Parathyroid adenoma (tissue), 2 donors: ENCODE results near the gene ANKRD9.

Experiments used
- H2AFZ ChIP-seq: fragments of 300-600 bp; sonication (generic); one replicate; pipeline ENCODE4 v1.7.0; 2017; ENCODE audit warnings: antibody characterized with exemption, mild to moderate bottlenecking
- H3K27ac ChIP-seq: fragments of 300-600 bp; sonication (generic); one replicate; pipeline ENCODE4 v1.7.0; 2017
- H3K27me3 ChIP-seq: fragments of 300-600 bp; sonication (generic); one replicate; pipeline ENCODE4 v1.7.0; 2017; ENCODE audit warnings: low read length; ENCODE audit not compliant: control insufficient read depth, insufficient read depth
- H3K36me3 ChIP-seq: fragments of 300-600 bp; sonication (generic); one replicate; pipeline ENCODE4 v1.7.0; 2017; ENCODE audit warnings: low read length; ENCODE audit not compliant: control insufficient read depth, insufficient read depth
- H3K4me1 ChIP-seq: fragments of 300-600 bp; sonication (generic); one replicate; pipeline ENCODE4 v1.7.0; 2017; ENCODE audit warnings: control low read depth
- H3K4me2 ChIP-seq: fragments of 300-600 bp; sonication (generic); one replicate; pipeline ENCODE4 v1.7.0; 2017; ENCODE audit warnings: low read length
- H3K4me3 ChIP-seq: fragments of 300-600 bp; sonication (generic); one replicate; pipeline ENCODE4 v1.7.0; 2017; ENCODE audit warnings: low read depth, low read length
- H3K79me2 ChIP-seq: fragments of 300-600 bp; sonication (generic); one replicate; pipeline ENCODE4 v1.7.0; 2017; ENCODE audit warnings: control low read depth
- H3K9ac ChIP-seq: fragments of 300-600 bp; sonication (generic); one replicate; pipeline ENCODE4 v1.7.0; 2017; ENCODE audit warnings: mild to moderate bottlenecking
- H3K9me3 ChIP-seq: fragments of 300-600 bp; sonication (generic); one replicate; pipeline ENCODE4 v1.7.0; 2017; ENCODE audit warnings: low read length; ENCODE audit not compliant: control insufficient read depth
- TF ChIP-seq, protein P1 (sequence below): fragments of 300-600 bp; sonication (generic); IDR thresholded peaks from one replicate; pipeline ENCODE4 v1.7.0; 2017; ENCODE audit warnings: antibody characterized with exemption, mild to moderate bottlenecking
- donor health status: primary hyperparathyroidism.

Gene ANKRD9

DNA sequence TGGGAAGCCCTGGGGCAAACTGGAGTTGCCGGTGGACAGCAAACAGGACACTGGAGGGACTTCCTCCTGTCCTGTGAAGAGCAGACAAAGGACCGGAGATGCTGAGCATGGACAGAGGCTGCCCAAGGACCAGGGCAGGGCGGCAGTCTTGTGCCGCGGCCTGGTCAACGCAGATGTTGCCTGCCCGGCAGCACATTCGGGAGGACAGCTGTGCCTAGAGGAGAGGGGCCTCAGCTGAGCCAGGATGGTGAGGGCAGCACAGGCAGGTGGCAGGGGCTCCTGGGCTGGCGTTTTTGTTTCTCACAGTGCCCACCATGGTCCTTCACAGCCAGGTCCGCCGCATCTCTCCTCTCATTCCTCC lies 13.3 kb downstream of the ANKRD9 start:
- TF ChIP-seq, protein P1, sequence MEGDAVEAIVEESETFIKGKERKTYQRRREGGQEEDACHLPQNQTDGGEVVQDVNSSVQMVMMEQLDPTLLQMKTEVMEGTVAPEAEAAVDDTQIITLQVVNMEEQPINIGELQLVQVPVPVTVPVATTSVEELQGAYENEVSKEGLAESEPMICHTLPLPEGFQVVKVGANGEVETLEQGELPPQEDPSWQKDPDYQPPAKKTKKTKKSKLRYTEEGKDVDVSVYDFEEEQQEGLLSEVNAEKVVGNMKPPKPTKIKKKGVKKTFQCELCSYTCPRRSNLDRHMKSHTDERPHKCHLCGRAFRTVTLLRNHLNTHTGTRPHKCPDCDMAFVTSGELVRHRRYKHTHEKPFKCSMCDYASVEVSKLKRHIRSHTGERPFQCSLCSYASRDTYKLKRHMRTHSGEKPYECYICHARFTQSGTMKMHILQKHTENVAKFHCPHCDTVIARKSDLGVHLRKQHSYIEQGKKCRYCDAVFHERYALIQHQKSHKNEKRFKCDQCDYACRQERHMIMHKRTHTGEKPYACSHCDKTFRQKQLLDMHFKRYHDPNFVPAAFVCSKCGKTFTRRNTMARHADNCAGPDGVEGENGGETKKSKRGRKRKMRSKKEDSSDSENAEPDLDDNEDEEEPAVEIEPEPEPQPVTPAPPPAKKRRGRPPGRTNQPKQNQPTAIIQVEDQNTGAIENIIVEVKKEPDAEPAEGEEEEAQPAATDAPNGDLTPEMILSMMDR: no peak
- Histone ChIP-seq H3K79me2 (no peaks in the 10 kb centered on the region), H3K9ac (no peak overlapping the region), H3K4me1 (no peaks in the 10 kb centered on the region), H3K36me3 (no peaks in the 10 kb centered on the region), H3K4me2 (no peak overlapping the region), H3K4me3 (no peak overlapping the region), H2AFZ (no peak overlapping the region), H3K27me3 (no peaks in the 10 kb centered on the region), H3K27ac (no peak overlapping the region), H3K9me3 (no peaks in the 10 kb centered on the region)

DNA sequence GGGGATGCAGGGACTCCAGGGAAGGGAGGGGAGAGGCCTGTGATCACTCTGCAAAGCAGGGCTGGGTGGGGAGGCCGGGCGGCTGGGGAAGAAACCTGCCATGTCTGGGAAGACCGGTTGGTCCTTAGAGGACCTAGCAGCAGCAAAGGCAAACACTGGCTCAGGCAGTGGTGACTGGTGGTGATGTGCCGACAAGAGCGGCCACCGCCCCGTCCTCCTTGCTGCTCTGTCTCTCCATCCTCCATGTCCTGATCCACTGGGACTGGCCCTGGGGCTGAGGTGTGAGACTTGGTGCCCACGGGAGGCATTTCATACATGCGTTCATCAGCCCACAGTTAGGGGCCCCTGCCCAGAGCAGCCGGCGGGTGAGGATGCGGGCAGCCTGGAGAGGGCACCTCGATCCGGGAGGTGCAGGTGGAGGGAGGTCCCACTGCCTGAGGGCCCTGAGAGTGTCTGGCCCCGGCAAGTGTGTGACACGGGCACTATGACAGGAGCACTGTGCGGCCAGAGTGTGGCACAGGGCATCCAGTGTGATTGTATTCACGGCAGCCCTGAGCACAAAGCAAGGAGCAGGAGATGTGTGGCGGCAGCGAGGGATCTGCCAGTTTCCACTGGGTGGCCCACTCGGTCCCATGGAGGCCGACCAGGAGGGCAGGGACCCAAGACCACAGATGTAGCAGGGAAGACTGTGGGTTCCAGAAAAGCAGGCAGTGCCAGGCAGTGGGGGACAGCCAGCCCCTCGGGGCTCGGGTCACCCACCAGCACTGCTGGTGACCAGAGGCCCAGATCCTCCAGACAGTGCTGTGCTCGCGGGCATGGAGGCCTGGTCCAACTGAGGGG lies 13.9 kb downstream of the ANKRD9 start:
- Histone ChIP-seq H3K4me2 (no peak overlapping the region), H3K4me3 (no peak overlapping the region), H3K9ac (no peak overlapping the region), H3K9me3 (no peaks in the 10 kb centered on the region), H3K79me2 (no peaks in the 10 kb centered on the region), H3K27me3 (no peaks in the 10 kb centered on the region), H3K36me3 (no peaks in the 10 kb centered on the region), H3K4me1 (no peaks in the 10 kb centered on the region), H2AFZ (no peak overlapping the region), H3K27ac (no peak overlapping the region)
- TF ChIP-seq, protein P1: no peak

DNA sequence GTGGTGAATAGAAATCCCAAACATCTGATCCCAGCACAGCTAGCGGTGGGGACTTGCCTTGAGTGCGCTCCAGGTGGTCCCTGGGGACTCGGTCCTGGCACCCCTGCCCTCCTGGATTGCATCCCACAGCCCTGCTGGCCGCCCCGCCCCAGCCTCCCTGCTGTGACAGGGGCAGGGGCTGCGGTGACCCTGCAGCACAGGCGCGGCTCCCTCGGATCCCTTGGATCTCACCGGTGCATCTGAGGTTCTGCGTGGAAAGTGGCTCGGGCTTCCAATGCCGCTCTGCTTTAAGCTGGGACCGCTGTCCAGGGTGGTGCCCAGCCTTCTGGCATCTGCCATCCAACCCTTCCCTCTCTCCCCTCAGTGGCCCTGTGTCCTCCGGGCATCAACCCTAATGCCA lies 16.0 kb downstream of the ANKRD9 start:
- TF ChIP-seq, protein P1: no peak
- Histone ChIP-seq H3K27ac (no peak overlapping the region), H3K4me2 (no peak overlapping the region)

DNA sequence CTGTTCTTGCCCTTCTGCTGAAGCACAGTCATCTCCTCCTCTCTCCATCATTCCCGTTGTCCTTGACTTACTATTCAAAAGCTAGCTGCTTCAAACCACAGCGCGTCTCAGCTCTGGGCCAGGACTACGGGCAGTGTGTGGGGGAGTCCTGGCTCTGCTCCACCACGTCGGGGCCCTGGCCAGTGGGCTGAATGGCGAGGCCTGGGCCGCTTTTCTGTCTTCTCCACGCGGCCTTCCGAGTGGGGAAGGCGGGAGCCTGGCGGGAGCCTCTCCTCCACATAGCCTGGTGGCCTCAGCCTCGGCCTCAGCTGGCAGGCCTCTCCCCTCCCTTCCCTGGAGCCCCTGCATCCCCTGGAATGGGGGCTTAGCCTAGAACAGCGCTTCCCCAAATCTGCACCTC lies 16.5 kb downstream of the ANKRD9 start:
- no peaks in the 10 kb centered on the region for H3K4me1 ChIP-seq
- no peak overlapping the region for H3K9ac ChIP-seq
- no peak overlapping the region for H3K4me2 ChIP-seq
- TF ChIP-seq, protein P1: no peak
- no peak overlapping the region for H2AFZ ChIP-seq
- H3K79me2 ChIP-seq: peaks cover 10% of the 10 kb centered on the region
- H3K4me3 ChIP-seq: no peak overlapping the region
- no peak overlapping the region for H3K27ac ChIP-seq
- no peaks in the 10 kb centered on the region for H3K36me3 ChIP-seq
- no peaks in the 10 kb centered on the region for H3K9me3 ChIP-seq
- H3K27me3 ChIP-seq: no peaks in the 10 kb centered on the region

More for the DNA sequence above, 16.0 kb downstream of the ANKRD9 start:
- Histone ChIP-seq H2AFZ (no peak overlapping the region), H3K4me3 (no peak overlapping the region), H3K36me3 (no peaks in the 10 kb centered on the region), H3K9ac (no peak overlapping the region), H3K9me3 (no peaks in the 10 kb centered on the region), H3K27me3 (no peaks in the 10 kb centered on the region), H3K4me1 (no peaks in the 10 kb centered on the region), H3K79me2 (peaks cover 10% of the 10 kb centered on the region)

DNA sequence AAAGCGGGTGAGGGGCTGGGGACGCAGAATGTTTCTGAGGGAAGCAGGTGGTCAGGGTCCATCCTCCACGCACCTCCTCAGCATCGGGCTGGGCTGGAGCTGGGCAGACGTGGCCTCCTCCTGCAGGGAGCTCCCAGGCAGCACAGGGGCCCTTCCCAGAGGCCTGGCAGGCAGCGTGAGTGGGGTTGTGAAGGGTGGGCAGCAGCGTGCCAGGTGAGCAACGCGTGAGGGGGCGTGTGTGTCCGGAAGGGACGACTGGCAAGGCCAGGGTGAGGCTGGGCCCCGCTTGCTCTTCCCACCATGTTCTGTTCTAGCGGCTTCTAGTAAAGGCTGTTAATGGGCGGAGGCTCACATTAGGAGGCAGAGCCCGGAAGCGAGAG lies 17.1 kb downstream of the ANKRD9 start:
- H3K9ac ChIP-seq: no peak overlapping the region

More for the DNA sequence above, 17.1 kb downstream of the ANKRD9 start:
- H3K27ac ChIP-seq: no peak overlapping the region
- H3K4me3 ChIP-seq: no peak overlapping the region
- no peak overlapping the region for H3K4me2 ChIP-seq
- H3K36me3 ChIP-seq: no peaks in the 10 kb centered on the region
- TF ChIP-seq, protein P1: no peak
- no peak overlapping the region for H2AFZ ChIP-seq
- H3K4me1 ChIP-seq: no peaks in the 10 kb centered on the region
- H3K79me2 ChIP-seq: peaks cover 10% of the 10 kb centered on the region
- no peaks in the 10 kb centered on the region for H3K9me3 ChIP-seq
- H3K27me3 ChIP-seq: no peaks in the 10 kb centered on the region
